Germinal center (tissue), 1 donor: ENCODE measurements around the gene KCNQ2.
A peak's percentile ranks its signal among the peaks of the same experiment; 100 is the strongest.

Experiments used
- DNase-seq: peaks from one replicate; pipeline ENCODE4 v3.0.0; 2012; ENCODE audit warnings: mixed read lengths, low spot score

Gene KCNQ2

DNA sequence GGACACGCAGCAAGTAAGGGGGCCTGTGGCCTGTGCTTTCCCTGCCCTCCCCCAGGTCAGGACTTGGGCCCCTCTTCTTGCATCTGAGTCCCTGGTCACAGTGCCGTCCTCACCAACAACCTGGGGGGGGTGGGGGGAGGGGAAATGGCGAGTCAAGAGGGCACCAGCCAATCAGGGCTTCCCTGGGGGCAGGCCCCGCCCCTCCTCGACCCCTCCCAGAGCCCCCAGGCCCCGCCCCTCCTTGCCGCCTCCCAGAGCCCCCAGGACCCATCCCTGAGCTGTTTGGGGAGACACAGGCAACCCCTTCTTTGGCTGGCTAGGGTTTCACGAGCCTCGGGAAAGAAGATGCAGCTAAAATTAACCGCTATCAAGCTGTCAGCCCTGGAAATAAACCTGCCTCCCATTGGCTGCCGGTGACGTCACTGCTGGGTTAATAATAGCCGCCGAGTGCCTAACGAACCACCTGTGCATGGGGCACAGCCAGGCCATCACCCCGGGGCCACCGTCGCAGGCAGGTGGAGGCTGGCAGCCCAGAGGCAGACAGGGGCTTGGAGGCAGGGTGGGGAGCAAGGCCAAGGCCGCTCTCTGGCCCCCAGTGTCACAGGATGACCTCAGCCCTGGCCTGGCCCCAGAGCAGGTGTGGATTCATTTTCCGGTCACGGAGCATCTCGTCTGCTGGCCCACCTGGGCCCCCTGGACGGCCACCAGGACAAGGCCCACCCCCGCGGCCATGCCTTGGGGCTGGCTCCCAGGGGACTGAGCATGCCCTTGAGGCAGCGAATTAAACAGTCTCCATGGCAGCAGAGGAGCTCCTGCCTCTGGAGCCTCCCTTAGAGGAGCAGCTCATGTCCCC is 29.6 kb upstream of the KCNQ2 start:
- DNase-seq, result peak; percentile 65

DNA sequence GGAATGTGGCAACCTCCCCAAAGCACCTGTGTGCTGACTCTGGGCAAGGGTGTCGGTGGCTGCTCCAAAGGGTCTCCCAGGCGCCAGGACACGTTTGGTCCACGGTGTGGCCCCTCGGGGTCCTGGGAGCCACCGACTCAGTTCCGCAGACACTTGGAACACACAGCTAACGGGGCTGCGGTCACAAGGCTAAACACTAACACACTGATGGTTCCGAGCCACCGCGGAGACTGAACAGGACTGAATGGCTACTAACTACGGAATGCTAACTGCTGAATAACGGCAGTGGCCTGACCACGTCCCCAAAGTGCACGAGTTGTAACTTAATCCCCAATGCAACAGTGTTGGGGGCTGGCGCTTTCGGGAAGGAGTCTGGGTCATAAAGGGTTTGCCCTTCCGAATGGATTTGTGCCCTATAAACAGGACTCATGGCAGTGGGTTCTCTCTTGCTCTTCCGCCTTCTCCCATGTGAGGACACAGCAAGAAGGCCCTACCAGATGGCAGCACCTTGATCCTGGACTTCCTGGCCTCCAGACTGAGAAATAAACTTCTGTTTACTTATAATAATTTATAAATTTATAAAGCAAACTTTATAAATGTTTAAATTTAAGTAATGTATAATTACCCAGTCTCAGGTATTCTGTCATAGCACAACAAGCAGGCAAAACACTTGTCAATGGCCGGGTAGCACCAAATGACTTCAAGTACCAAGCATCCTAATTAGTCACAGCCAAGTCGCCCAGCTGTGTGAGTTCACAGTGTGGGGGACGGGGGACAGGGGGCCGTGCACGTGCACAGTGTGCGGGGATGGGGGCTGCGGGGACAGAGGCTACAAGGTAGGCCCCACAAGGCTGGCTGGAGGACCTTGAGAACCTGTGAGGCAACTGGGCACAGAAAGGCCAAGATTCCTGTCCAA is 28.7 kb upstream of the KCNQ2 start:
- DNase-seq, result no peak

DNA sequence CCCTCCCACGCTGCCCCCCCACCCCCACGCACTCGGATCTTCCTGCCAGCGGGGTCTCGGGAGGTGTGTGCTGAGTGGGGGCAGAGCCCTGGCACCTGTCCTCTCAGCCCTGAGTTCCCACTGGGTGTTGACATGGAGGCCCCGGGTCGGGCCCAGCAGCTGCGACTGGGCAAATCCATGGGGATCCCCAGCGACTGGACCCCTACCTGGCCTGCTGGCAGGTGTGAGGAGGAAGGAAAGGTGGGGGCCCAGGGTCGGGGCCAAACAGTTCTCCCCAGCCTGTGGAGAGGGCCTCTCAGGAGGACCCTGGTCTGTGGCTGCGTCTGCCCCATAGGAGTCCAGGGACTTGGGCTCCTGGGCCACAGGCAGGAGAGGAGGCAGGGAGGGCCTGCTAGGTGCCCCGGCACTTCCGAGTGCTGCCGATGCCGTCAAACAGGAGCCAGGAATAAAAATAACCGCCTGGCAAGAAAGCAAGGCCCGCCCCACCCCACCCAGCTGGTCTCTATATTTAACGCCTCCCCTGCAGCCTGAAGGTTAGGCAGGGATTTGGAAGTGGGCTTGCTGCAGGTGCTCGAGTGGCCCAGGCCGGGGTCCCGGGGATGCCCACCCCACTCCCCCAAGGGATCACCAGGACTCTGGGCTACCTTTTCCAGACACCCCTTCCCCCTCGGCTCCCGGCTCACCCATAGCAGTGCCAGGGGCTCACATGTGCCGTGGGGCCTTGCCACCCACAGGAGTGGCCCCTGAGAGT is 27.9 kb upstream of the KCNQ2 start:
- no peak for DNase-seq

DNA sequence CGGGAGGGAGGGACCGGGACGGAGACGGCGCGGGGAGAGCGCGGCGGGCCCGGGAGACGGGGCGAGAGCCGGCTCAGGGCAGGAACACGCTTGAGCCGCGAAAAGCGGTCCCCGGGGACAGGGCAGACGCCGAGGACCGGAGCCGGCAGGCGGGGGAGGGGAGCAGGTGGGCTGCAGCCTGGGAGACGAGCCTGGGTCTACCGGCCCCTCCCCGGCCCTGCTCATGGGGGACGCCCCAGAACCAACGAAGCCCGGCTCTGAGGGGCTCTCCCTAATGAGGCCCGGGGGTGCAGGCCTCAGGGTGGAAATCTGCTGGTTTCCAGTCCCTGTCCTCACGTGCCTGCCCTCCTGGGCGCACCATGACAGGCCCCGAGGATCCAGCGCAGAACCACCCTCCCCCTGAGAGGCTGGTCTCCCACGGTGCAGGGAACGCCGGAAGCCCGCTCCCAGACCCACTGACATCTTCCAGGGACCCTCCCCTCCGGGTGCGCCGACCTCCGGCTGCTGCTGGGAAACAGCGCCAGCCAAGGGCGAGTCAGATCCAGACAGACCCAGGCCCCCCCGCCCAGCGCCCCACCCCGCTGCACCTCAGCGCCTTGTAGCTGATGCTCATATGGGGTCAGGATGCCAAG is 27.0 kb upstream of the KCNQ2 start:
- DNase-seq, result no peak

DNA sequence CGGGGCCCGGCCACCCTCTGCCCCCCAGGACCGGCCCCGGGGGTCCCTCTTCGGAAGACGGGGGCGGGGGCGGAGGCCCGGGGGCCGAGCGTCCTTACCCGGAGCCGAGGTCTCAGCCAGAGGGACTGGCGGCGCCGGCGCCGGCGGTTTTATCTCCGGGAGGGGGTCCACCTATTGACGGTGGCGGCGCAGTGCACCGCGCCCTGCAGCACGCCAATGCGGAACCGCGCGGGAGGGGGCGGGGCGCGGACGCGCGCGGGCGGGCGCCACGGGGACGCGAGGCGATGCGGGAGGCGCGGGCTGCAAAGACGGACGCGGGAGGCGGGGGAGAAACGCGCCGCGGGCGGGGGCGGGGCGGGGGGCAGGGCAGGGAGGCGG is 26.5 kb upstream of the KCNQ2 start, which contains the start of gene EEF1A2:
Gene EEF1A2, minus strand, starts transcription at position 124 of the 378 bp plus-strand sequence. CDS start 1,320 bp downstream, outside the sequence.
- peak; percentile 67 for DNase-seq

DNA sequence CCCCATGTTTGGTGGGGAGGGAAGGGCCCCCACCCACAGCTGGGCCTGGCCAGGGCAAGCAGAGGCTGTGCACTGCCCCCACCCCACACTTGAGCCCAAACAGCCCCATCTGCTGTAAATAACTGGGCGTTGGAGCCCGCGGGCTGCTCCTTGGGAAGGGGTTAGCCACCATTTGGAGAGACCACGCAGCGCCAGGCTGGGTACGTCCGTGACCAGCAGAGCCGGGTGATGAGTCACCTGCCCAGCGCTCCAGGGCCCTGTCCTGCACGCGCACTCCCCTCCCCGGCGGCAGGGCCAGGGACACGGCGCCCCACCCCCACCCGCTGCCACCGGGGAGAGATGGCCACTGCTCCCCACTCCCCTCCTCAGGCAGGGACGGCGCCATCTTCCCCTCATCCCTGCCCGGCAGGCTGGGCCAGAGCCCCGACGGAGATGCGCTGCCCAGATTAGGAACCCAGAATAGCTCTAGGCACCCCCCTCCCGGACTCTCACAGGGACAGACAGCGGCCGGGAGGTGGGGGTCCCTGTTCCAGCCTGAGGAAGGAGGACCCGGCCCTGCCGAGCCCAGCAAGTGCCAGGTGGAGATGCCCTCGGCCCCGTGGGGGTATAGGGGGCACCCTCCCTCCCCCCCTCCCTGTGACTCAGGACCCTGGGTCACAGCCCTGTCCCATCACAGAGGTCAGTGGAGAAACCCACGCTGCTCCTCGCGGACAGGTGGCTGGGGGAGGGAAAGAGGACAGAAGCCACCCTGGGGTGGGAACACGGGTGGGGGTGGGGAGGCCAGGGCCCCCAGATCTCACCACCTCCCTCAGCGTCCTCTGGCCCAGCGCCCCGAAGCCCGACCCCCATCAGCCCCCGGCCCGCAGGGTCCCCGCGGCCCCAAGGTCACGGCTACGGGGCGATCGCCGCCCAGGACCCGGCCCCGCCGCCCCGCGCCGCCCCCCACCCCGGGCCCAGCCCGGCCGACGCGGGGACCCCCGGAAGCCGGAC is 25.8 kb upstream of the KCNQ2 start:
- DNase-seq, result no peak

DNA sequence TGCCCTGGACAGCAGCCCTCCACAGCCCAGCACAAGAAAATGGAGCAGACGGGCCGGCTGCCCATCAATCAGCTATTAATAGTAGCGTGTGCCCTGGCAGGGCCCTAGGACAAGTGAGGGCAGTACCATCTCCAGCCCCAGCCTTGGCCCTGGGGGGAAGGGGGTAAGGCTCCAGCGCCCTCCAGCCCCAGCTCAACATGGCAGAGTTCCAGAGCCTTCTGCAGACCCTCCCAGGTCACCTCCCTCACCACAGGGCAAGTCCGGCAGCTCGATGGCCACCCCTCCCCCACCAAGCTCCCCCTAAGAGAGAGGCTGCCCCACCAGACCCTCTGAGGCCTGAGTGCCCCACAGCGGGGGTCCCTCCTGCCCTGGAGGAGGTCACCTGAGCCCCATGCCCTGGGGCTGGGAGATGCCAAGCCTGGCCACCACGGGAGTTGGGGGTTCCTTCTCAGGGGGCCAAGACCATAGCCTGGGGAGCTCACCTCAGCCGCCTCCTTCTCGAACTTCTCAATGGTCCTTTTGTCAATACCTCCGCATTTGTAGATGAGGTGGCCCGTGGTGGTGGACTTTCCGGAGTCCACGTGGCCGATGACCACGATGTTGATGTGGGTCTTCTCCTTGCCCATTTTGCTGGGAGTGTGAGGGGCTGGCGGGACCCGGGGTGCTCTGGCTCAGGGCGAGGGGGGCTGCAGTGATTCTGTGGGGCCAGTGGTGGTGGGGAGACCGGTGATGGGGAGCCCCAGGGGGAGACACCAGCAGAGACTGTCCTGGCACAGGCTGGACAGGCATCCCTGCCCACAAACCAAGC is 24.9 kb upstream of the KCNQ2 start:
- DNase-seq, result no peak

DNA sequence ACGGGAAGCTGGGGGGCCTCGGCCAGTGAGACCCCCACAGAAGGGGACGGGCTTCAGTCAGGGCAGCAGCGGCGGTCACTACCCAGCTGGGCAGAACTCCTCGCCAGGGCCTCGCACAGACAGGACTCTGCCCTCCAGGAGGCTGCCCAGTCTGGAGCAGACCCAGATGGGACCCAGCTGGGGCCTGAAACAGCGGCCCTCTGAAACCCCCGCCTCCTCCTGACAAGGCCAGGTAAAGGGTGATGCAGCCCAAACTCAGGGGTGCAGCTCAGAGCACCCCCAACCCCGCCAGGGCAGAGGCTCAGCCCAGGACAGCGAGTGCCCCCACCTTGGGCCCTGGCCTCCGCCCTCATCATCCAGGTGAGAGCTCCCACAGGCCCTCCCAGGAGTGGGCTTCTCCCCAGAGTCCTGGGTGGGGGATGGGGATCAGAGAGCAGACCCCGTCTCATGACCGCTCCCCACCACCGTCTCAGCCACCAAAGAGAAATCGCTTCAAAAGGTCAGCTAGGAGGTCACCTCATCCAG is 24.2 kb upstream of the KCNQ2 start:
- no peak for DNase-seq

DNA sequence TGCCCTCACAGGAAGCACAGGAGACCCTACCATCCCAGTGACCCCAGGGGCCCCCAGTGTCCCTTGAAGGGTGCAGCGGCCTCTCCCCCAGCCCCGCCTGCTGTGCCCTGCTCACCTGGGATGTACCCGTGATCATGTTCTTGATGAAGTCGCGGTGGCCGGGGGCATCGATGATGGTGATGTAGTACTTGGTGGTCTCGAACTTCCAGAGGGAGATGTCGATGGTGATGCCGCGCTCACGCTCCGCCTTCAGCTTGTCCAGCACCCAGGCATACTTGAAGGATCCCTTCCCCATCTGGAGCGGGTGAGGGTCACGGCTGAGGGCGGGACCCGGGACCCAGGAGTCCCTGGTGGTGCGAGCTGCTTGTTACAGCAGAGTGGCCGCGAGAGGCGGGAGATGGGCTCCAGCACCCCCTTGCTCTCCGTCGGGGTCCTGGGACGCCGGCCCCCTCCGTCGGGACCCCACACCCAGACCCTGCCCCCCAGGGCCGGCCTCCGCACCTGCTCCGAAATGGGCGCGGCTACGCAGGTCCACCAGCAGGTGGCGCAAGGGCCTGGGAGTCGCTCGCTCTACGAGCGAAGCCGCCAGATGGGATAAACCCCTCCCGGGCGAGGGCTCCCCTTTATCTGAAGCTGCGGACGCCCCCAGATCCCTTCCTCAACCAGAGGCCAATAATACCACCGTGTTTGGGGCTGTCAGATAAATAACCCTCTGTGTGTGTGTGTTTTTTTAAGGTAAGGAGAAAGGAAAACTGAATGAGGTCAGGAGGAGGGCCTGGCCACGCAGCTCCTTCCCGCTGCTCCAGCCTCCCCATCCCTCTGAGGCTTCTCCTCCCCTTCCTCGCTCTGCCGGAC is 23.5 kb upstream of the KCNQ2 start:
- DNase-seq, result peak; percentile 81

DNA sequence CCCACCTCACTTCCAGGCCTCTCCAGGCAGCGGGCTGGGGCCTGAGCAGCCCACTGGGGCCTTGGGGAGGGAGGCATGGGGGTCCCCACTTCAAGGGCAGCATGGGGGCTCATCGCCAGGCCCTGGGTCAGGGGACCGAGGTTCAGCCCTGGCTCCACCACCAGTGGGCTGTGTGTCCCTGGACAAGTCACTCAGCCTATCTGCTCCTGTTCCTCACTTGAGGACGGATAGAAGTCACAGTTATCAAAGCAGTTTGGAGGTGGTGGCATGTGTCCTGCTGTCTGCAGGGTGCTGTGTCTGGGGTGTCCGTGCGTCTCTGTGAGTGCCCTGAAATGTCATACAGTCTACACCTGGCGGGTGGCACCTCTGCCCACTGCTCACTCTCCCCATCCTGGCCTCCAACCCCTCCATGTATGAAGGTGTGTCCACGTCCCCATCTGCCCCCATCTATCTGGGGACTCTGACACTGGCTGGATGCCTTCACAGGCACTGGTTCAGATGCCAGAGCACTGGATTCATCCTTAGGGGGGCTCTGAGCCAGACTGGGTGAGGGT is 22.8 kb upstream of the KCNQ2 start:
- DNase-seq, result no peak

DNA sequence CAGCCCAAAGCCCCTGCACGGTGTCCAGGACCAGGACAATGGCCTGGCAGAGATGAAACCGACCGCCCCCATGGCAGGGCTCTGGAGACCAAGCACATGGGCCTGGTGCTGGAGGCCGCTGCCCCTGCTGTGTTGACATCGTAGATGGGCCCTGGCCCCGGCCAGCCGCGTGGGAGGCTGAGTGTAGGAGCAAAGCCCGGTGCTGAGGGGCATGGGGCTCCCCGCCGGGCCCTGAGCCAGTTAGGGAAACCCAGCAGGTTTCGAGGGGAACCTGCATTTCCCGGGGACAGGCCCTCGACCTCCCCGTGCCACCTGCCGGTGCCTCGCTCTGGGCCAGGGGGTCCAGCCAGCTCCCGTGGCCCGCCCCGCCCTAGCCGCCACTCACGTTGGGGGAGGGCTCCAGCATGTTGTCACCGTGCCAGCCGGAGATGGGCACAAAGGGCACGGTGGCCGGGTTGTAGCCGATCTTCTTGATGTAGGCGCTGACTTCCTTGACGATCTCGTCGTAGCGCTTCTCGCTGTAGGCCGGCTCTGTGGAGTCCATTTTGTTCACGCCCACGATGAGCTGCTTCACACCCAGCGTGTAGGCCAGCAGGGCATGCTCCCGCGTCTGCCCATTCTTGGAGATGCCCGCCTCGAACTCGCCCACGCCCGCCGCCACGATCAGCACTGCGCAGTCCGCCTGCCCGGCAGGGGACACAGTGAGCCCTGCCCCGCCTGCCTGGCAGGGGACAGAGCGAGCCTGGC is 22.1 kb upstream of the KCNQ2 start:
- DNase-seq, result no peak

DNA sequence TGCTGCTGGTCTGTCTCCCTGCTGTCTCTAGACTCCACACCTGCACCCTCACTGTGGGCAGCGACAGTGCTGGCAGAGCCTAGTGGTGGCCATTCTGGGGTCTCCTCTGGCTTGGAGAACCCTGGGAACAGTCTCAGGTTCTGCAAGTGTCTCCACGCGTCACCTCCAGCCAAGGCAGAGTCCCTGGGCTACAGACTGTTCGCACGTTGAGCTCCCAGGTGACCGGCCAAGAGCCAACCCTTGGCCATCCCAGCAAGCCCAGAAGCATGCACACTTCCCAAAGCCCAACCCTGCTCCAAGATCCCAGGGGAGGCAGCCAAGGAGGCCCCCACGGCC is 21.6 kb upstream of the KCNQ2 start:
- no peak for DNase-seq

DNA sequence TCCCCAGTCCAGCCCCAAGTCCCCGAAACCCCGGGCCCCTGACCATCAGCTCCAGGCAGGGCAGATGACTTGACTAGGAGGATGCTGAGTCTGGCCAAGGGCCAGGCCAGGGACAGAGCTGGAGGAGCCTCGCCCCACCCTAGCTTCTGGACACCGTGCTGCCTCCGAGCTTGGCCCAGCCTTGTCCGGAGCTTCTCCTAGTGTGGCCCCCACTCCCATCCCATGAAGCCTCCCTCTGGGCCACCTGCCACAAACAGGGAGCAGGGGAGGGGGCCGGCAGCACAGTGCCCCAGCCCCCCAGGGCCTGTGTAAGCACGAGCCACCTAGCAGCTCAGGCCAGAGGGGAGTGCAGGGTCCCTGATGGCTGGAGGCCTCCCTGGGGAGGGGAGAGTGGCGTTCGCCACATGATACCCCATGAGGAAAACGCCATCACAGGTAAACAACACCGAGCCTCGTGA is 21.1 kb upstream of the KCNQ2 start:
- no peak for DNase-seq

DNA sequence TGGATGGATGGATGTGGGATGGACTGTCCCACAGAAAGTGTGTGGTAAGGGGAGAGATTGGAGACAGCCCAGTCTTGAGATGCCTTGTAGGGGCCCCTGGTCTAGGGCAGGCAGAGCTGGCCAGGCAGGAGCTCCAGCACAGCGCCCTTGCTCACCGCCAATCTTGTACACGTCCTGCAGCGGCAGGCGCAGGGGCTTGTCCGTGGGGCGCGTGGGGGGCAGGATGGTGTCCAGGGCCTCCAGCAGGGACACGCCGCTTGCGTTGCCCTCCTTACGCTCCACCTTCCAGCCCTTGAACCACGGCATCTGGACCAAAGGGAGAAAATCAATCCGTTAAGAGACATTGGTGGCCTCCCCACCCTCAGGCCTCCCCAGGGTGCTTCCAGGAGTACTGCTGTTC is 20.5 kb upstream of the KCNQ2 start:
- no peak for DNase-seq

DNA sequence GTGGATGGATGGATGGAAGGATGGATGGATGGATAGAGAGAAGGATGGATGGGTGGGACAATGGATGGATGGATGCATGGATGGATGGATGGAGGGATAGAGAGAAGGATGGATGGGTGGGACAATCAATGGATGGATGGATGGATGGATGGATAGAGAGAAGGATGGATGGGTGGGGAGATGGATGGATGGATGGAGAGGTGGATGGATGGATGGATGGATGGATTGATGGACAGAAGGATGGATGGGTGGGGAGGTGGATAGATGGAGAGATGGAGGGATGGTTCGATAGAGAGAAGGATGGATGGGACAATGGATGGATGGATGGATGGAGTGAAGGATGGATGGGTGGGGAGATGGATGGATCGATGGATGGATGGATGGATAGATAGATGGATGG is 20.1 kb upstream of the KCNQ2 start:
- no peak for DNase-seq

DNA sequence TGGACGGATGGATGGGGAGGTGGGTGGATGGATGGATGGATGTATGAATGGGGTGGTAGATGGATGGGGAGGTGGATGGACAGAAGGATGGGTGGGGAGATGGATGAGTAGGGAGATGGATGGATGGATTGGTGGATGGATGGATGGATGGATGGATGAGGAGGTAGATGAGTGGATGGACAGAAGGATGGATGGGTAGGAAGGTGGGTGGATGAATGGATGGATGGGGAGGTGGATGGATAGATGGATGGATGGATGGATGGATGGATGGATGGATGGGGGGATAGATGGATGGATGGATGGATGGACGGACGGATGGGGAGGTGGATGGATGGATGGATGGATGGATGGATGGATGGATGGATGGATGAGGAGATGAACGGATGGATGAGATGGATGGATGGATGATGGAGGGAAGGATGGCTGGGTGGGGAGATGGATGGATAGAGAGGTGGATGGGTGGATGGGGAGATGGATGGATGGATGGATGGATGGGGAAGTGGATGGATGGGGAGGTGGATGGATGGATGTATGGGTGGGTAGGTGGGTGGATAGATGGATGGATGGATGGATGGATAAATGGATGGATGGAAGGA is 19.3 kb upstream of the KCNQ2 start:
- no peak for DNase-seq

DNA sequence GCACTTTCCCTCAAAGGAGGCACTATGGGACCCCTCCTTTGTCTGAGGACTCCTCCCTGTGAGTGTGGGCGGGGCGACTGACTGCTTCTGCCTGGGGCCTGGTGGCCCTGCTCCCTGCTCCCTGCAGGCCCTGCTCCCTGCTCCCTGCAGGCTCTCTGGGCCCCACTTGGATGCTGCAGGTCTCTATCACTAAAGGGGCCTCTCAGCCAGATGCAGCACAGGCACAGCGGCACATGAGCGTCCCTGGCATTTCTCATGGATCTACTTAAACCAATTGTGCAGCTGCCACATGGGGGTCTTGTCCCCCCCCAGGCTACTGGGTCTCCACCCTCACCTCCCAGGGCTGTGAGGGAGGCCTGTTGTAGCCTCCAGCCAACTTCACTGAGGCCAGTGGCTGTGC is 18.6 kb upstream of the KCNQ2 start:
- no peak for DNase-seq
